CD4-positive, alpha-beta T cell treated with Interferon gamma for 1 hour (primary cell): ENCODE data around the gene FGF13.

Experiments
- DNase-seq: peaks from one replicate; pipeline ENCODE4 v3.0.0-alpha.2; 2020

Gene FGF13

GRCh38 chrX:138711399-138712347, at the start of gene FGF13:
TSS of gene FGF13 (minus strand) at chrX:138711717. CDS start at chrX:138711003, 714 bp downstream.
- no peak for DNase-seq

GRCh38 chrX:138759217-138759943, 47.9 kb upstream of the FGF13 start:
- DNase-seq: no peak

- no peak for DNase-seq
These were observed 44.7 kb upstream of the FGF13 start for GRCh38 chrX:138756234-138756633.

DNA sequence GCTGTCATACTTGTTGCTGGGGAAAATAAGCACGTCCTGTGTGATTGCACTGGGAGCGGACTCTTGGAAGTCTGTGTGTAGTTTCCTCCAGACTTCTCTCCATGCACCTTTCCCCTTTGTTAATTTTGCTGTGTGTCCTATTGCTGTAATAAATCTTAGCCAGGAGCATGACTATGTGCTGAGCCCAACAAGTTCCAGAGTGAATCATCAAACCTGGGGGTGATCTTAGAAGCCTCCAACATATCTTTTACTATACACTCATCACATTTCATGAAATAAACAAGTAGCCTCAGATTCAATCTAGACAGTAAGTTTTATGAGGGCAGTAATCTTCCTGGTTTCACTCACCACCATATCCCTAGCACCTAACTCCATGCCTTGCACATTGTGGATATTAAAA, 43.3 kb upstream of the FGF13 start:
- no peak for DNase-seq

- DNase-seq: no peak
These were observed 37.0 kb upstream of the FGF13 start for GRCh38 chrX:138748480-138748879.

DNA sequence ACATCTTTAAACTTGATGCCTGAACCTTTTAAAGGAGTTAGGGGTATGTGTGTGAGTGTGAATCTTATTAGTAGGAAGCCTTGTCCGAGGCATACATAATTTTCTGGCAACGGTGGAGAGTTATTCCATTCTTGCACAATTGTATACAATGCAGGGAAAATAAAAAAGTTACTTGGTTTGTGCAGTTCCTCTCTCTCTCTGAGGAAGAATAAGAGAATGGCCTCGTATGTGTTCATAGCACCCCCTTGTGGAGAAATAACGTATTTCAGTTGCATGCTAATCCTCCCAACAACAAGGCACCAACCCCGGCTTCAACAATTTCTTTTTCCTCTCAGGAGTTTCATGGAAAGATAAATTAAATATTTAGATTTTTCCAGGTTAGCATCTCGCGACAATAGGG, 33.7 kb upstream of the FGF13 start:
- no peak for DNase-seq

DNA sequence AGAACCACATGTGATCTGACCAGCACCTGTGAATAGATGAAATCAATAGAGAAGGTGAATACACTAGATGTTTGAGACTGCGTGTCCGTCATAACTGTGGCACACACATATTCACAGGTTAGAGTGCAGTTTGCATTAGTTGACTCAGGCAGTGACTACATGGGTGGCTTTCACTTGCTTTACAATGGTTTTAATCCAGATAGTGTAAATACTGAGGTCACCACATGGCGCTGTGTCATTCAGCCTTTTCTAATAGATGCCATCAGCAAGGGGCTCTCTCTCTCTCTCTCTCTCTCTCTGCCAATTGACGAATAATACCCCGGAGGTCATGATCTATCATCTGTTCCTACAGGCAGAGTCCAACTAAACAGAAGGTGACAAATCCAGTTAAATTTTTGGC, 30.7 kb upstream of the FGF13 start:
- DNase-seq: no peak

- DNase-seq: no peak
These were observed 28.8 kb upstream of the FGF13 start for GRCh38 chrX:138740341-138740740.

GRCh38 chrX:138723301-138723700, 11.8 kb upstream of the FGF13 start:
- DNase-seq: no peak

DNA sequence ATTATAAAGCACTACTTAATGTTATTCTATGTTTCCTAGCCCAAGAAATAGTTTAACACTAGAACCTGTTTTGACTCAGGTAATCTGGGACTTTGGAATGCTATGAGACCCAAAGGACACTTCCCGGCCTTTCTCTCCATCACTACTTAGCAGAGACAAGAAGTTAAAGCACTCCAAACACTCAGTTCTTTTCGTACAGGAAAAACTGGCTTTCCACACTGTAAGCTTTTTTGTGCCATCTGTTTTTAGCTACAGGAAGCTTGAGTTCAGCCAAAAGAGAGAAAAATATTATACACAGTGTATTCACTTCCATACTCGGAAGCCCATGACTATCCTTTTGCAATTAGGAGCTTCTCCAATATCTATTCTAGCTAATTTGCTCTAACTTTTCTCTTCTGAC, 7.9 kb upstream of the FGF13 start:
- DNase-seq: no peak

- DNase-seq: no peak
These were observed 7.4 kb upstream of the FGF13 start for GRCh38 chrX:138718941-138719340.

DNA sequence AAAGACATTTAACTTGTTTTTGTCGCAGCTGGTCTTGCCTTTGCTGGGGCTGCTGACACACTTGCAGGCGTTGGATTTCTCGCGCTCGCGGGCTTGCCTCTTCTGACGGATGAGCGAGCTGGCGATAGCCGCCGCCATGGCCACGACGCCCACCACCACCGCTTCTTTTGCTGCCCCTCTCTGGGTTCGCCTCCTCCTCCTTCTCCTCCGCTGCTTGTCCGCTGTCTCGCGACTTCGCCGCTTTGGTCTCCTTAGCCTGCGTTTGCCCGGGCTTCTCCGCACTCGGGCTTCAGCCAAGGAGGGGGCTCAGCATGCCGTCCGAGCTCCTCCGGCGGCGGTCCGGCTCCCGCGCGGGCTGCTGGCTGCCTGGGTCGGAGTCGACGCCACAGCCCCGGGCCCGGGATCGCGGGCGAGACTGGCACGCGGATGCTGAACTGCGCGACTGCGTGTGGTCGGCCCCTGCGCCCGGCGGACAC, 613 bp downstream of the FGF13 start:
- DNase-seq: no peak

DNA sequence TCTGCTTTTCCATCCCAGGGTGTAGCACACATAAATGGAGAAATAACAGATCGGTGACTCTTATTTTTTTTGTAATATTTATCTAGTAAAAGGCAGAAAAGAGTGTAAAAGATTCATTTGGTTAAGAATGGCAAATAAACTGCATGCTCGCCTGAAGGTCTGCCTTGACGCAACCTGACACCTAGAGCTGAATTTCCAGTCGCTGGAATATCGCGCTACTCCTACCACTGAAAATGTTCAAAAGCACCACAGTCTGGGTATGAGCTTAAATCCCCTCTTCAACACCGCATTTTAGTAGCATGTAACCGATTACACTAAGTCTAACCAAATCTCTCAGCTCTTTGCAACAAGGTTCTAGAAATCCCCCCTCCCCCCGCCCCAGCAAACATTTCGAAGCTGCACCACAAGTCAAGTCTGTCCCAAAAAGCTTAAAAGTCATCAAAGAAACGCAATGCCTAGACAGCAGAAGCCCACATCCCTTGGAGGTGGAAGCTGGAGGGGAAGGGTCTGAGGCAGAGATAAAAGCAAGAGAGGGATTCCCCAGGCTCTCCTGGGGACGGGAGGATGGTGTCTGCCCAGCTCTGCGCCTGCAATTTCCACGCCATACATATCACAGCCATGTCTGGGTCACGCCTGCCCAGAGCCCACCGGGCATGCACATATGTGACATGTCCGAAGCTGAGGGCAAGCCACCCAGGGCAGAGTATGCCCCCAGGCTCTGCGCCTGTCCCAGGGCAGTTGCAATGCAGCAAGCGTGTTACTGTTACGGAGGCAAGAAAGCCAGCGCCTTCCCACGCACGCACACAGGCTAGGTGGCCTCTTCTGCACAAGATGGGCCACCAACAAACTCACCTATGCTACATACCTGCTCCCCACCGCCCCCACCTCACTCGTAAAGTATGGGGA, 1.4 kb downstream of the FGF13 start:
- DNase-seq: no peak

DNA sequence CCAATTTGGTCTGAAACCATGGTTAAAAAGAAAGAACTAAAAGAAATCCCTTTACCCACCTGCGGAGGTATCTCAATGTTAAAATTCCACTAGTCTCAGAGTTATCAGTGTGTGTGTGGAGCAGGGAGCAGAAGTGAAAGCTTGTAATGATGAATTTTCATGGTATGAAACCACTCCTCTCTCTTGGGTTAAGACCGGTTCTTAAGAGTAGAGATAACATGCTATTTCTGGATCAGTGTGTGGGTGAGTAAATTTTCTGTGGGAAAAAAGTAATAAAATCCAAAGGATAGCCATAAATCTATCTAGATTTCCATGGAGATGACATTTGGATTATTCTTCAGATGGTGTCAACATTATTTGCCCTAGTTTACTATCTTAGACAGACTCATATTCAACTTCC, 3.2 kb downstream of the FGF13 start:
- no peak for DNase-seq

GRCh38 chrX:138704596-138704995, 6.9 kb downstream of the FGF13 start:
- no peak for DNase-seq

- no peak for DNase-seq
These were observed 7.4 kb downstream of the FGF13 start for GRCh38 chrX:138704101-138704500.

DNA sequence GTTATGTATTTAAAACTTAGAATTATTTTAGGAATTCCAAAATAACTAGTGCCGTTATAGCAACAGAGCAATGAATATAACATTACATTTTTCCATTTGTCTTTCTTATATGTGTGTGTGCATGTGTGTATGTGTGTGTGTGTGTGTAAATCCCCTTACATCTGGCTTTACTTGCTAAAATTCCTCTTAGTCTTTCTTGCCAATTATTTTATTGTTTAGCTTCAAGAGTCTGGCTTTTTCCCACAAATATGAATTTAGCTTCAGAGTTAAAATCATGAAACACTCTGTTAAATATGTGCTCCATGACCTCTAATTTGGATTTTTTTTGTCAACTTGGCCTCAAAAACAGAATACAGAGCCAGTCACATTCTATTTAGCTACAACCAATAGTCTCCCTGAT, 18.9 kb downstream of the FGF13 start:
- no peak for DNase-seq

DNA sequence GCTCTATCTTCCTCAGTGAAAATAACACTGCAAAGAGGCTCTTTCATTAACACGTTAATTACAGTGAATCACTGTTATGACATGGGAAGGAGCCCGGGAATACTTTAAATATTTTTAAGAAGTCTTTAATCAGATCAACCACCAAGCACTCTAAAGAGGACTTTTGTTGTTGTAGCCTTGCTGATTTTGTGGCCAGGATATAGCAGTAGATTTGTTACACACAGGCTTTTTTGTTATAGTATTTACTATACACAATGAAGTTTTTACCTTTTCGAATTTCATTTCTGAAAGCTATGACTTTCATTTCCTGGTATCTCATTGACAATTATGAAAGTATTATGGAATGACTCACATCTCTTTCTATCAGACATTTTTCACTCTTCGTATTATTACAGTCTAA, 20.3 kb downstream of the FGF13 start:
- DNase-seq: no peak

DNA sequence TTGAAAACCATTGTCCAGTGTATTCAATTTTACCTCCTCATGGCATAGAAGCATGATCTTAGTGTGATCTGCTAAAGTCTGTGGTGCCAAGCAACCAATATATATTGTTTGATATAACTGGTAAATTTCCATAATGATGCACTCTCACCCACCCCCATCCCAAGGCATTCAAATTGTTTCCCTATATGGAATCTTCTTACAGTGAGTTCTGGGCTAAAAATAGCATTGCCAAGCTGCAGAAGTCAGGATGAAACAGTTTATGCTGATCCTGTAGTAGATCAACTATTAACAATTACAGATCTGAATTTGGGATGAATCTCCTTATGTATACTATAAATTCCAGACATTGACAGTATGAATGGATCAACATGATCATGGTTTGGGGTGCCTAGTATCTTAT, 20.9 kb downstream of the FGF13 start:
- DNase-seq: no peak

- no peak for DNase-seq
These were observed 27.9 kb downstream of the FGF13 start for GRCh38 chrX:138683600-138683999.

DNA sequence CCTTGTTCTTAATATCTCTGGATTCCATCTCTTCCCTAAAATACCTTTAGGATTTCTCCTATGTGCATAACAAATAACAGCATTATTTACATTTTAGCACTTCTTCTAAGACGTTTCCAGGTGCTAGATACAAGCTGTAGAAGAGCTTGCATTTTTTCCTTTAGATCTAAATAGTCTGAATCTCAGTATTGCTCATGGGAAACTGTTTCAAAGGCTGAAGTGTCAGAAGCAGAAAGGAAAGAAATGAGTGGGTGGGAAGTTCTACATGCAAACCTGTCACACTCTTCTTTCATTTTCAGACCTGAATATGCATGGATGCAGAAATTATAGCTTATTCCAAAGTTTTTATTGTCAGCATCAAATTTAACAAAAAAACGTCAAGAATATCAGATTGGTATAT, 41.8 kb downstream of the FGF13 start:
- no peak for DNase-seq

GRCh38 chrX:138664466-138664865, 47.1 kb downstream of the FGF13 start:
- no peak for DNase-seq

DNA sequence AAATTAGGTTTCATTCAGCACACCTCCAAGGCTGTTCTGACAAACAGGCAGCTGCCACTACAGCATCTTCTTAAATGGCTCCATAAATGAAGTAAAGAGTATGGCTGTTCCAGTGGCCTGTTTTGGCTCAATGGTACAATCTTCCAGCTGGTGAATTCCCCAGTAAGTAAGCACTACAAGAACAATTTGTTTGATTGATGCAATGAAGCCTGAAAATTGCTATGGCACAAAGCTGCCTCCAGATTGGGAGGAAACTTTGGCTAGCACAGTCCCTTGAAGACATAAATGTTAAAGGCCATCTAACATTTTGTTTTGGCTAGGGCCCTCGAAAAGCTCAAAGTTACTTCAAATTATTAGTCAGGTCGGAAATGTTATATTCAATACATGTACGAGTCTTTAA, 47.5 kb downstream of the FGF13 start:
- no peak for DNase-seq
